ENCODE data around the gene NRDE2.

The NRDE2 gene

DNA sequence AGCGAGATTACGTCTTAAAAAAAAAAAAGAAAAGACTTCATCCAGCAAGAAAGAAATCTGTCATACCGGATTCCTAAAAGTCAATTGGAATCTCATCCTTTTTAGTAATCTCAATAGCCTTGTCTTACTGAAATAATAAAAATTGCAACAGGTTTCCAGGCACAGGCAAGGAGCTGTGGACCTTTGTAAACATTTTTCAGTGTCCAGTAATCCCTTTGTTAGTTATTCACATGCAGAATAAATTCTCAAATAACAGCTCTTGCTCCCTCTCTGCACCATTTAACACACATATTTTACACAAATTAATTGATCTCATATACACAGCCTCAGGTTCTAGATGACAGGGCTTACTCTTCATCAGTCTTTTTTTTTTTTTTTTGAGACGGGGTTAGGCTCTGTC, 43.1 kb upstream of the NRDE2 start:
- TF ChIP-seq, protein P1, sequence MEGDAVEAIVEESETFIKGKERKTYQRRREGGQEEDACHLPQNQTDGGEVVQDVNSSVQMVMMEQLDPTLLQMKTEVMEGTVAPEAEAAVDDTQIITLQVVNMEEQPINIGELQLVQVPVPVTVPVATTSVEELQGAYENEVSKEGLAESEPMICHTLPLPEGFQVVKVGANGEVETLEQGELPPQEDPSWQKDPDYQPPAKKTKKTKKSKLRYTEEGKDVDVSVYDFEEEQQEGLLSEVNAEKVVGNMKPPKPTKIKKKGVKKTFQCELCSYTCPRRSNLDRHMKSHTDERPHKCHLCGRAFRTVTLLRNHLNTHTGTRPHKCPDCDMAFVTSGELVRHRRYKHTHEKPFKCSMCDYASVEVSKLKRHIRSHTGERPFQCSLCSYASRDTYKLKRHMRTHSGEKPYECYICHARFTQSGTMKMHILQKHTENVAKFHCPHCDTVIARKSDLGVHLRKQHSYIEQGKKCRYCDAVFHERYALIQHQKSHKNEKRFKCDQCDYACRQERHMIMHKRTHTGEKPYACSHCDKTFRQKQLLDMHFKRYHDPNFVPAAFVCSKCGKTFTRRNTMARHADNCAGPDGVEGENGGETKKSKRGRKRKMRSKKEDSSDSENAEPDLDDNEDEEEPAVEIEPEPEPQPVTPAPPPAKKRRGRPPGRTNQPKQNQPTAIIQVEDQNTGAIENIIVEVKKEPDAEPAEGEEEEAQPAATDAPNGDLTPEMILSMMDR (IDR thresholded peaks at IDR 0.05; ENCODE audit: low read depth, low read length, missing control alignments) = no peak

DNA sequence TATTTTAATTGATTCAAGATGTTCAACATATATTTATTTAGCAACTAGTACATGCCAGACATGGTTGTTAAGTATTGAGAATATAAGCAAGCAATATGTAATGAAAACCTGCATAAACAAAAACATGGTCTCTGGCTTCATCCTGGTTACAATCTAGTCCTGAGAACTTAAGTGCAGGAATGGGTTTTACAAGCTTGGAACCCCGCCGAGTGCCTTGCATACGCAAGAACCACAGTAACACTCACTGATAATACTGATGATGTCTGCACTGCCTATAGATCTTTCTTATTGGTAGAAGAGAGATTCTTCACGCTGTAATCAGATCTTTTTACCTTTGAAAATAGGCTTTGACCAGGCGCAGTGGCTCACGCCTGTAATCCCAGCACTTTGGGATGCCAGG, 42.1 kb upstream of the NRDE2 start:
- Histone ChIP-seq H3K36me3 (replicated peaks) (no peaks in the 10 kb centered on the region), H3K27me3 (replicated peaks) (no peaks in the 10 kb centered on the region), H3K27ac (no peak overlapping the region), H3K4me3 (ENCODE audit: low read depth, low read length) (no peak overlapping the region)
- in situ Hi-C loops (cut with HindIII; ENCODE audit: low pct_ligation_motif_present, low sequenced_read_pairs) = no loop called here
- TF ChIP-seq, protein P1 (IDR thresholded peaks at IDR 0.05; ENCODE audit: low read depth, low read length, missing control alignments) = no peak
- DNase-seq = no peak

More for the DNA sequence above, 43.1 kb upstream of the NRDE2 start:
- Histone ChIP-seq H3K36me3 (replicated peaks) (no peaks in the 10 kb centered on the region), H3K27me3 (replicated peaks) (no peaks in the 10 kb centered on the region), H3K27ac (no peak overlapping the region), H3K4me3 (ENCODE audit: low read depth, low read length) (no peak overlapping the region)
- DNase-seq = no peak
- in situ Hi-C loops (cut with HindIII; ENCODE audit: low pct_ligation_motif_present, low sequenced_read_pairs) = no loop called here

- DNase-seq = no peak
- Histone ChIP-seq H3K36me3 (replicated peaks) (no peaks in the 10 kb centered on the region), H3K27ac (no peak overlapping the region), H3K4me3 (ENCODE audit: low read depth, low read length) (no peak overlapping the region), H3K27me3 (replicated peaks) (no peaks in the 10 kb centered on the region)
- in situ Hi-C loops (cut with HindIII; ENCODE audit: low pct_ligation_motif_present, low sequenced_read_pairs) = no loop called here
- TF ChIP-seq, protein P1 (IDR thresholded peaks at IDR 0.05; ENCODE audit: low read depth, low read length, missing control alignments) = no peak
Measured at GRCh38 chr14:90368946-90369721, 37.4 kb upstream of the NRDE2 start.

- TF ChIP-seq, protein P1 (IDR thresholded peaks at IDR 0.05; ENCODE audit: low read depth, low read length, missing control alignments) = no peak
Measured at GRCh38 chr14:90362558-90362896, 30.8 kb upstream of the NRDE2 start.

DNA sequence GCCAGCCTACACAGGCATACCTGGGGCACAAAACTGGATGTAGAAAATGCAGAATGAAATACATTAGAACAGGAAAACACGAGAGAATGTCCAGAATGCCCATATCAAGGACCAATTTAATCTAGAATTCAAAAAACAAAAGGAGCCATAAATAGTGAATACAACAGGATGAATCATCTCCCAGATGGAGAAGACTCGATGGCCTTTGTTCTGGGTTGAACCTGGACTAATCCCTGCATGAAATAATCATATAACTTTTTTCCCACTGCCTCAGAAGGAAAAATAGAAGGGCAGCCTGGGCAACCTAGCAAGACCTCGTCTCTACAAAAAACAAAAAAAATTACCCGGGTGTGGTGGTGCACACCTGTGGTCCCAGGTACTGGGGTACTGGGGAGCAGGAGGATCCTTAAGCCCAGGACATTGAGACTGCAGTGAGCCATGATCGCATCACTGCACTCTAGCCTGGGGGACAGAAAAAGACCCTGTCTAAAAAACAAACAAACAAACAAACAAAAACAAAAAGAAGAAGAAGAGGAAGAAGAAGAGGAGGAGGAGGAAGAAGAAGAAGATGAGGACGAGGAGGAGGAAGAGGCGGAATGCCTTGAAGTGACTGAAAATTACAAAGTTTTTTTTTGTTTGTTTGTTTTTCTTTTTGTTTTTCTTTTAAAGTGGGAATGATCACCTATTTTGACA, 30.3 kb upstream of the NRDE2 start:
- DNase-seq = no peak

More at GRCh38 chr14:90362558-90362896, 30.8 kb upstream of the NRDE2 start:
- in situ Hi-C loops (cut with HindIII; ENCODE audit: low pct_ligation_motif_present, low sequenced_read_pairs) = no loop called here
- Histone ChIP-seq H3K27me3 (replicated peaks) (no peaks in the 10 kb centered on the region), H3K27ac (no peak overlapping the region), H3K36me3 (replicated peaks) (no peaks in the 10 kb centered on the region), H3K4me3 (ENCODE audit: low read depth, low read length) (no peak overlapping the region)
- DNase-seq = no peak

More for the DNA sequence above, 30.3 kb upstream of the NRDE2 start:
- in situ Hi-C loops (cut with HindIII; ENCODE audit: low pct_ligation_motif_present, low sequenced_read_pairs) = no loop called here
- Histone ChIP-seq H3K27ac (no peak overlapping the region), H3K36me3 (replicated peaks) (no peaks in the 10 kb centered on the region), H3K4me3 (ENCODE audit: low read depth, low read length) (no peak overlapping the region), H3K27me3 (replicated peaks) (no peaks in the 10 kb centered on the region)
- TF ChIP-seq, protein P1 (IDR thresholded peaks at IDR 0.05; ENCODE audit: low read depth, low read length, missing control alignments) = no peak

Measured in brain microvascular endothelial cell (primary cell).